Cardiac fibroblast (primary cell): ENCODE results near the gene PREX1.
A peak's percentile ranks its signal among the peaks of the same experiment; 100 is the strongest.

Experiments
- DNase-seq, 2 donors: peaks; one replicate each; pipeline versions ENCODE4 v3.0.0 to v3.0.0-alpha.2; 2010; ENCODE audit warnings: low read depth in 2 of 2
- H3K4me3 ChIP-seq, 2 donors: replicated peaks in 1 of 2; 1 replicate in 1 of 2; 2 replicates in 1 of 2; pipeline ENCODE4 v1.5.1; 2011; ENCODE audit warnings: low read depth in 2 of 2, low read length in 2 of 2, mild to moderate bottlenecking in 2 of 2, moderate library complexity in 1 of 2
- CTCF ChIP-seq: IDR thresholded peaks from one replicate; pipeline ENCODE4 v1.5.1; 2011; ENCODE audit warnings: low read depth, mild to moderate bottlenecking, low read length, inconsistent platforms

Gene PREX1

GRCh38 chr20:48784273-48784641, 43.5 kb downstream of the PREX1 start:
- no peak overlapping the region for H3K4me3 ChIP-seq
- TF ChIP-seq CTCF: no peak
- no peak for DNase-seq

DNA sequence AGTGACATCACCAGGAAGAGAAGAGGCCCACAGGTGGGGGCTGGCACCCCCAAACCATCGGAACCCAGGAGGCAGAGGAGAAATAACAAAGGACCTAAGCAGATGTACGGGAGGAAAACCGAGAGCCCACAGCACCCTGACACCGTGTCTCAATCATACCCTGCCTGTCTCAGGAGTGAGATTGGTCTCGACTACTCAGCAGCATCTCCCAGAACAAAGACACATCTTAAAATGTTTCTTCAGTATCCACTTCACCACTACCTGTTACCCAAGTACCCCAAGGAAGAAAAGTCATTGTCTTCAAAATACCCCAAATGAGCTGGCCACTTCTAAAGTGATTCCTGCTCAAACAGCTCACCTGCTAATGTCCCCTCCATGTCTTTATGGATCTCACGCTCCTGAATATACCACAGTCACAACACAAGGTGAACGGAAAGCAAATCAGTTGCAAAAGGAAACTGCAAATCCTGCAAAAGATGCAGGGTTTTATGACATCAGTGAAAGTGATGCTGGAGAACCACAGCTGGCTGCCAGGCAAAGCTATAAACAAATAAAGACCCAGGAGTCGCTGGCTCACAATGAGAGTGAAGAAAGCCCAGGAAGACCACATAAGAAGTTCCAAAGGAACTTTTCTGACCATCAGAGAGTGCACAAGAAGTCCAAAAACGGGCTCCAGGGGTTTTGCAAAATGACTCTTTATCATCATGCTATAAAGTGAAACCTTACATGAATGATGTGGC, 44.1 kb downstream of the PREX1 start:
- DNase-seq: peak; percentile 18 to 28
- H3K4me3 ChIP-seq: no peak overlapping the region
- no peak for TF ChIP-seq CTCF

DNA sequence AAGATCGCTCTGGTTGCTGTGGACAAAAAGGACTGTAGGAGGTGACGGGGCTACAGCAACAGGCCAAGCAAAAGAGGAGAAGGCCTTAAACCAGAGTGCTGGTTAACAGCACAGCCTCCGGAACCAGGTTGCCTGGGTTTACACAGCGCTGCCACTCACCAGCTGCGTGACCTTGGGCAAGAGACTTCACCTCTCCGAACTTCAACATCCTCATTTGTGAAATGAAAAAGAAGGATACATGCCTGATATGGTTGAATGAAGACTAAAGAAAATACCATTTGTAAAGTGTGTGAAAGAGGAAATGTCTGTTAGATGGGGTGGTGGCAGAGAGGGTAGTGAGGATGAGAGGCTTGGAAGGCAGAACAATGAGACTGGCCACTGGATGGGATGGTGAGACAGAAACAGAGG, 44.9 kb downstream of the PREX1 start:
- no peak overlapping the region for H3K4me3 ChIP-seq
- no peak for TF ChIP-seq CTCF
- DNase-seq: no peak

- DNase-seq: no peak
- no peak overlapping the region for H3K4me3 ChIP-seq
- no peak for TF ChIP-seq CTCF
Measured at GRCh38 chr20:48782053-48782452, 45.7 kb downstream of the PREX1 start.

- no peak overlapping the region for H3K4me3 ChIP-seq
- DNase-seq: no peak
- no peak for TF ChIP-seq CTCF
Measured at GRCh38 chr20:48781634-48782033, 46.2 kb downstream of the PREX1 start.

- TF ChIP-seq CTCF: no peak
- no peak for DNase-seq
- H3K4me3 ChIP-seq: no peak overlapping the region
Measured at GRCh38 chr20:48779435-48779834, 48.4 kb downstream of the PREX1 start.

- no peak for TF ChIP-seq CTCF
- DNase-seq: no peak
- H3K4me3 ChIP-seq: no peak overlapping the region
Measured at GRCh38 chr20:48777821-48778220, 50.0 kb downstream of the PREX1 start.
